ENCODE data around the gene AGAP1. TPM values are rescaled to one million over a fixed set of nuclear protein-coding genes. Genes with fewer than 3 reads are reported as not detected.

The AGAP1 gene
- total RNA-seq, 4 donors from 2014 or later = 33.7 to 39.9 (median 35.6) TPM

- TF ChIP-seq EP300 (IDR thresholded peaks at IDR 0.05) = peak in 1 of 2 donors; percentile 54
- TF ChIP-seq, protein P1, sequence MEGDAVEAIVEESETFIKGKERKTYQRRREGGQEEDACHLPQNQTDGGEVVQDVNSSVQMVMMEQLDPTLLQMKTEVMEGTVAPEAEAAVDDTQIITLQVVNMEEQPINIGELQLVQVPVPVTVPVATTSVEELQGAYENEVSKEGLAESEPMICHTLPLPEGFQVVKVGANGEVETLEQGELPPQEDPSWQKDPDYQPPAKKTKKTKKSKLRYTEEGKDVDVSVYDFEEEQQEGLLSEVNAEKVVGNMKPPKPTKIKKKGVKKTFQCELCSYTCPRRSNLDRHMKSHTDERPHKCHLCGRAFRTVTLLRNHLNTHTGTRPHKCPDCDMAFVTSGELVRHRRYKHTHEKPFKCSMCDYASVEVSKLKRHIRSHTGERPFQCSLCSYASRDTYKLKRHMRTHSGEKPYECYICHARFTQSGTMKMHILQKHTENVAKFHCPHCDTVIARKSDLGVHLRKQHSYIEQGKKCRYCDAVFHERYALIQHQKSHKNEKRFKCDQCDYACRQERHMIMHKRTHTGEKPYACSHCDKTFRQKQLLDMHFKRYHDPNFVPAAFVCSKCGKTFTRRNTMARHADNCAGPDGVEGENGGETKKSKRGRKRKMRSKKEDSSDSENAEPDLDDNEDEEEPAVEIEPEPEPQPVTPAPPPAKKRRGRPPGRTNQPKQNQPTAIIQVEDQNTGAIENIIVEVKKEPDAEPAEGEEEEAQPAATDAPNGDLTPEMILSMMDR (IDR thresholded peaks at IDR 0.05) = no peak
- no peak for TF ChIP-seq POLR2A (IDR thresholded peaks at IDR 0.05)
- Histone ChIP-seq H3K36me3 (no peaks in the 10 kb centered on the region), H3K27ac (peak overlapping the region; percentile 28 to 81 (median 64)), H3K4me1 (peaks cover 0 to 64% (median 32%) of the 10 kb centered on the region in 4 donors), H3K27me3 (no peaks in the 10 kb centered on the region), H3K4me3 (no peak overlapping the region), H3K9me3 (no peaks in the 10 kb centered on the region)
- DNase-seq (ENCODE audit: low spot score in 2 of 2) = peak; percentile 41 to 57
- WGBS, 2 donors = 39 to 41% methylated on average over 11 of the region's 11 CpGs
Measured at GRCh38 chr2:235614900-235615712, 121.3 kb downstream of the AGAP1 start.

DNA sequence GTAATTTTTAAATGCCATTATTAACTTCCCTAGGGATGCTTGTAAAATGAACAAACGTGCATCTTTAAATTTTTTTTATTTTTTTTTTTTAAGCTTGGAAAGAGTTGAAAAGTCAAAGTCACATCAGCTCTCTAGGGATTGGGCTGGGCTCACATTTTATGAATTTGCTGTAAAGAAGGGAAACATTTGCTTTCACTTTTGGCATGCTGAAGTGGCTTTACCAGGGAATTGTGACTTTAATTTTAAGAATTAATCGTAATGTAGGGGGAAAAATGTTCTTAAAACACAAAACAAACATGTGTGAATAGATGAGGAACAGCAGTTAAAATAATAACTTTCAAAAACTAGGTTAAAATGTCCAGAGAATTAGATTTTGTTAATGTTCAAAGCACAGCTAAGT, 123.0 kb downstream of the AGAP1 start:
- no peaks in the 10 kb centered on the region for H3K27me3 ChIP-seq
- H3K4me3 ChIP-seq = peak overlapping the region in 1 of 4 donors; percentile 0
- TF ChIP-seq POLR2A (IDR thresholded peaks at IDR 0.05) (no peak), EP300 (IDR thresholded peaks at IDR 0.05) (no peak)
- TF ChIP-seq, protein P1 (IDR thresholded peaks at IDR 0.05) = no peak
- no peaks in the 10 kb centered on the region for H3K9me3 ChIP-seq
- peaks cover 0 to 73% (median 37%) of the 10 kb centered on the region in 4 donors for H3K4me1 ChIP-seq
- 32 to 36% methylated on average over 2 of the region's 2 CpGs for WGBS, 2 donors
- H3K36me3 ChIP-seq = no peaks in the 10 kb centered on the region
- DNase-seq (ENCODE audit: low spot score in 2 of 2) = peak in 1 of 2 donors; percentile 60
- peak overlapping the region in 3 of 4 donors; percentile 31 to 81 (median 71) for H3K27ac ChIP-seq

- no peak for DNase-seq (ENCODE audit: low spot score in 2 of 2)
- peak overlapping the region in 2 of 4 donors; percentile 71 to 81 for H3K27ac ChIP-seq
- no peaks in the 10 kb centered on the region for H3K9me3 ChIP-seq
- no peaks in the 10 kb centered on the region for H3K36me3 ChIP-seq
- TF ChIP-seq POLR2A (IDR thresholded peaks at IDR 0.05) (no peak), EP300 (IDR thresholded peaks at IDR 0.05) (no peak)
- TF ChIP-seq, protein P1 (IDR thresholded peaks at IDR 0.05) = no peak
- H3K4me1 ChIP-seq = peaks cover 0 to 74% (median 44%) of the 10 kb centered on the region in 4 donors
- H3K4me3 ChIP-seq = no peak overlapping the region
- H3K27me3 ChIP-seq = no peaks in the 10 kb centered on the region
- WGBS, 2 donors = 50 to 72% methylated on average over 7 of the region's 7 CpGs
Measured at GRCh38 chr2:235618039-235618438, 124.2 kb downstream of the AGAP1 start.

DNA sequence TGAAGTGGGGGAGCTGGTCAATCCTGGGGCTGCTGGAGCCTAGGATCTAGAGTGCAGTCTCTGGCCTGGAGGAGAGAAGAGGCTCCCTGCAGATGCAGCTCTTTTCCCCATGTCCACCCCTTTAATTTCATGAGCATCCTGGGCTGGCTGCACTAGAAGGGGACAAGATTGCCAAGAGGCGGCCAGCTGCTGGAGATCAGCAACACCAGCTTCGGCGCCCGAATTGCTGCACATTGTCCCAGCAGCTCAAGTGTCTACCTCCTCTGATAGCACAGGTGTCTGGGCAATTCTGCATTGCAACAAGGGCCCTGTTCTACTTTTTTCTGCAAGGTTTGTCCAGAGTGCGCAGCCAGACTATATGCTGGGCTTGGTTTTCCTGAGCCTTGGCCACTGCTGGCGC, 125.7 kb downstream of the AGAP1 start:
- Histone ChIP-seq H3K4me1 (peaks cover 0 to 75% (median 36%) of the 10 kb centered on the region in 4 donors), H3K36me3 (no peaks in the 10 kb centered on the region), H3K27me3 (no peaks in the 10 kb centered on the region), H3K27ac (no peak overlapping the region), H3K9me3 (no peaks in the 10 kb centered on the region), H3K4me3 (no peak overlapping the region)
- 98 to 99% methylated on average over 5 to 6 of the region's 6 CpGs for WGBS, 2 donors
- DNase-seq (ENCODE audit: low spot score in 2 of 2) = no peak
- TF ChIP-seq, protein P1 (IDR thresholded peaks at IDR 0.05) = no peak
- TF ChIP-seq POLR2A (IDR thresholded peaks at IDR 0.05) (no peak), EP300 (IDR thresholded peaks at IDR 0.05) (no peak)

DNA sequence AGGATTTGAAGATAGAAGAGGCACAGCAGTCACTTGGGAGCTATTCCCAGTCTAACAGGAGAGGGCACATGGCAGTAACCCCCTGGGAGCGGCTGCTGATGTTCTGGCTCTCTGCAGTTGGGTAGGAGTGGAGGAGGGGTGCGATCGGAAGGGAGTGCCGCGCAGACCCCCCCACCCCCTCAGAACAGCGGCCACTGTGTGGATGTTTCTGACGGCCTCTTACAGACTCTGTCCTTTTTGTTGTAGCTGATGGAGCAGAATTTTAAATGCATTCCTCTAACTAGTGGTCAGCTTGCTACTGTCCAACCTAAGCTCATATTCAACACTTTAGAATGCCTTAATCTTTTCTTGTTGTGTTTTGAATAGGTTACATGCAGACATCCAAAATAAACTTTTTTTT, 127.9 kb downstream of the AGAP1 start:
- TF ChIP-seq, protein P1 (IDR thresholded peaks at IDR 0.05) = no peak
- no peak for TF ChIP-seq EP300 (IDR thresholded peaks at IDR 0.05)
- TF ChIP-seq POLR2A (IDR thresholded peaks at IDR 0.05) = no peak
- no peak for DNase-seq (ENCODE audit: low spot score in 2 of 2)
- Histone ChIP-seq H3K27me3 (no peaks in the 10 kb centered on the region), H3K4me3 (no peak overlapping the region), H3K9me3 (no peaks in the 10 kb centered on the region), H3K27ac (peak overlapping the region in 2 of 4 donors; percentile 45 to 53), H3K4me1 (peaks cover 0 to 56% (median 19%) of the 10 kb centered on the region in 4 donors), H3K36me3 (no peaks in the 10 kb centered on the region)
- WGBS, 2 donors = 29 to 40% methylated on average over 7 of the region's 7 CpGs
